CD14-positive monocyte (primary cell): Measurements from ENCODE around the gene MEA1. TPM values are rescaled to one million over a fixed set of nuclear protein-coding genes. Genes with fewer than 3 reads are reported as not detected.

Experiments
- DNase-seq, 3 donors: peaks; one replicate each; pipeline ENCODE4 v3.0.0-alpha.2; 2011 to 2022
- H2AFZ ChIP-seq: 2 replicates; pipeline ENCODE4 v1.6.0; 2012; ENCODE audit warnings: mild to moderate bottlenecking, low read depth, low read length, inconsistent platforms; ENCODE audit not compliant: insufficient read depth, poor library complexity, severe bottlenecking
- H3K27ac ChIP-seq, 2 donors: 1 replicate in 1 of 2; 2 replicates in 1 of 2; pipeline ENCODE4 v1.5.1; 2012 to 2013; ENCODE audit warnings: low read length in 2 of 2, control low read depth in 1 of 2, inconsistent platforms in 1 of 2, low read depth in 1 of 2, mild to moderate bottlenecking in 1 of 2
- H3K27me3 ChIP-seq, 2 donors: one replicate each; pipeline versions ENCODE4 v1.6.0 to v1.6.1; 2011 to 2013; ENCODE audit warnings: low read length in 2 of 2; ENCODE audit not compliant: control insufficient read depth in 2 of 2, insufficient read depth in 2 of 2
- H3K36me3 ChIP-seq, 2 donors: replicated peaks in 1 of 2; 1 replicate in 1 of 2; 2 replicates in 1 of 2; pipeline versions ENCODE4 v1.5.1 to v1.6.1; 2012 to 2013; ENCODE audit warnings: low read length in 2 of 2, control low read depth in 1 of 2, inconsistent platforms in 1 of 2, mild to moderate bottlenecking in 1 of 2; ENCODE audit not compliant: insufficient read depth in 2 of 2, control insufficient read depth in 1 of 2
- H3K4me1 ChIP-seq, 2 donors: 1 replicate in 1 of 2; 2 replicates in 1 of 2; pipeline versions ENCODE4 v1.5.1 to v1.6.1; 2012 to 2013; ENCODE audit warnings: low read length in 2 of 2, control low read depth in 1 of 2, inconsistent platforms in 1 of 2, mild to moderate bottlenecking in 1 of 2, moderate library complexity in 1 of 2; ENCODE audit not compliant: insufficient read depth in 2 of 2, control insufficient read depth in 1 of 2
- H3K4me2 ChIP-seq: replicated peaks from 2 replicates; pipeline ENCODE3; 2012; ENCODE audit warnings: low read length, moderate library complexity, mild to moderate bottlenecking; ENCODE audit not compliant: poor library complexity, severe bottlenecking; ENCODE audit errors: extremely low read depth
- H3K4me3 ChIP-seq, 3 experiments: fragments of 200-600 bp in 1 of 3; sonication (generic) in 1 of 3; replicated peaks in 1 of 3; 1 replicate in 2 of 3; 2 replicates in 1 of 3; pipeline ENCODE4 v1.5.1; 2011 to 2013; ENCODE audit warnings: low read length in 3 of 3, mild to moderate bottlenecking in 3 of 3, control low read depth in 2 of 3, low read depth in 2 of 3, inconsistent platforms in 1 of 3, moderate library complexity in 1 of 3
- H3K79me2 ChIP-seq: 2 replicates; pipeline ENCODE4 v1.6.0; 2012; ENCODE audit warnings: mild to moderate bottlenecking, control low read depth, inconsistent platforms, low read length, moderate library complexity; ENCODE audit not compliant: insufficient read depth
- H3K9ac ChIP-seq: 2 replicates; pipeline ENCODE4 v1.6.0; 2017; ENCODE audit warnings: low read length, mild to moderate bottlenecking; ENCODE audit not compliant: insufficient read depth, poor library complexity, severe bottlenecking
- H3K9me3 ChIP-seq, 2 donors: replicated peaks in 1 of 2; 1 replicate in 1 of 2; 2 replicates in 1 of 2; pipeline versions ENCODE4 v1.5.1 to v1.6.1; 2012 to 2013; ENCODE audit warnings: low read length in 2 of 2, control low read depth in 1 of 2; ENCODE audit not compliant: control insufficient read depth in 1 of 2, insufficient read depth in 1 of 2
- H4K20me1 ChIP-seq: 2 replicates; pipeline ENCODE4 v1.6.0; 2012; ENCODE audit warnings: mild to moderate bottlenecking, low read length, control low read depth, moderate library complexity; ENCODE audit not compliant: insufficient read depth
- H3K27ac Mint-ChIP-seq, 7 donors: one replicate each; pipeline ENCODE4 v1.8.0; 2020; ENCODE audit warnings: mild to moderate bottlenecking in 7 of 7, mixed read lengths in 7 of 7, moderate library complexity in 6 of 7, inconsistent platforms in 2 of 7
- H3K27me3 Mint-ChIP-seq, 3 donors: one replicate each; pipeline ENCODE4 v1.8.0; 2021 to 2022; ENCODE audit warnings: low read depth in 3 of 3, mild to moderate bottlenecking in 3 of 3, mixed read lengths in 3 of 3, moderate library complexity in 3 of 3, inconsistent platforms in 1 of 3
- H3K36me3 Mint-ChIP-seq, 2 donors: one replicate each; pipeline ENCODE4 v1.8.0; 2020; ENCODE audit warnings: mixed read lengths in 2 of 2, inconsistent platforms in 1 of 2, mild to moderate bottlenecking in 1 of 2
- H3K4me1 Mint-ChIP-seq: one replicate; pipeline ENCODE4 v1.8.0; 2020; ENCODE audit warnings: mild to moderate bottlenecking, mixed read lengths
- H3K4me3 Mint-ChIP-seq, 2 donors: one replicate each; pipeline ENCODE4 v1.8.0; 2020; ENCODE audit warnings: mild to moderate bottlenecking in 2 of 2, mixed read lengths in 2 of 2, moderate library complexity in 1 of 2
- H3K9me3 Mint-ChIP-seq, 7 donors: one replicate each; pipeline ENCODE4 v1.8.0; 2020 to 2022; ENCODE audit warnings: mixed read lengths in 7 of 7, mild to moderate bottlenecking in 6 of 7, moderate library complexity in 6 of 7, inconsistent platforms in 2 of 7
- CTCF ChIP-seq: fragments of 200-600 bp; IDR thresholded peaks from one replicate; pipeline ENCODE4 v1.8.0; 2022; ENCODE audit warnings: antibody characterized with exemption, mild to moderate bottlenecking
- WGBS: methylation state at CpG from one replicate; pipeline ENCODE4 v1.1.5; 2013; ENCODE audit warnings: missing lambda C conversion rate; ENCODE audit not compliant: insufficient coverage; 5-methylcytosine and 5-hydroxymethylcytosine counted together
- intact Hi-C, 2 donors: fragments of 100-400 bp; cut with micrococcal nuclease; formaldehyde crosslinking; loops; one replicate each; pipeline versions ENCODE4 v1.15.0 to v1.15.1; 2023
- polyA plus RNA-seq, 3 donors: library from polyadenylated mRNA; depleted of rRNA in 1 of 3; unstranded in 2 of 3; stranded (reverse) in 1 of 3; fragments of 300-500 nt in 2 of 3; fragments of >200 nt in 1 of 3; fragmentation: Illumina TruSeq in 2 of 3; gene quantifications; 1 replicate in 2 of 3; 2 replicates in 1 of 3; pipeline ENCODE4 v1.2.3, GENCODE V29; 2012 to 2021

MEA1 gene
- polyA plus RNA-seq, 3 donors, result 31.0 to 59.6 (median 58.8) TPM

GRCh38 chr6:42979523-42980177 is 34.1 kb downstream of the MEA1 start:
- peak overlapping the region; percentile 32 to 93 for H3K27ac ChIP-seq
- peak overlapping the region; percentile 97 for H3K4me2 ChIP-seq
- H4K20me1 ChIP-seq, result peaks cover 6% of the 10 kb centered on the region
- peak overlapping the region; percentile 94 to 96 for H3K4me3 Mint-ChIP-seq
- 30% methylated on average over 7 of the region's 9 CpGs for WGBS
- intact Hi-C loops, result loop anchor here (5.0 kb wide), 3 partner anchors 33 to 47 kb away; partner anchors contain the start of genes KLHDC3 (in 2 of the 2) and MEA1 (in 2 of the 2)
- peaks cover 0 to 8% of the 10 kb centered on the region in 2 donors for H3K36me3 Mint-ChIP-seq
- H3K36me3 ChIP-seq, result no peaks in the 10 kb centered on the region
- H3K9me3 Mint-ChIP-seq, result no peaks in the 10 kb centered on the region
- H2AFZ ChIP-seq, result peak overlapping the region; percentile 99
- TF ChIP-seq CTCF, result no peak
- no peaks in the 10 kb centered on the region for H3K9me3 ChIP-seq
- H3K4me3 ChIP-seq, result peak overlapping the region; percentile 70 to 92 (median 91)
- DNase-seq, result no peak
- no peaks in the 10 kb centered on the region for H3K27me3 ChIP-seq
- peaks cover 29 to 32% of the 10 kb centered on the region in 2 donors for H3K4me1 ChIP-seq
- peak overlapping the region; percentile 89 to 96 (median 93) for H3K27ac Mint-ChIP-seq
- peaks cover 35% of the 10 kb centered on the region for H3K4me1 Mint-ChIP-seq
- peaks cover 35% of the 10 kb centered on the region for H3K79me2 ChIP-seq
- peak overlapping the region; percentile 97 for H3K9ac ChIP-seq
- H3K27me3 Mint-ChIP-seq, result no peaks in the 10 kb centered on the region

GRCh38 chr6:42978839-42979522 is 34.8 kb downstream of the MEA1 start, which contains the start of gene PEX6:
Gene PEX6 (minus strand): TSS chr6:42979181. CDS start chr6:42979150, 31 bp downstream.
- no peaks in the 10 kb centered on the region for H3K27me3 ChIP-seq
- peak; percentile 72 to 84 (median 82) for DNase-seq
- H3K4me3 Mint-ChIP-seq, result peak within 1 kb of the TSS; percentile 94 to 96
- H3K9me3 Mint-ChIP-seq, result no peaks in the 10 kb centered on the region
- peak within 1 kb of the TSS; percentile 97 for H3K9ac ChIP-seq
- H3K9me3 ChIP-seq, result no peaks in the 10 kb centered on the region
- H3K4me1 Mint-ChIP-seq, result peaks cover 35% of the 10 kb centered on the region
- H3K27me3 Mint-ChIP-seq, result no peaks in the 10 kb centered on the region
- no peak for TF ChIP-seq CTCF
- H3K27ac Mint-ChIP-seq, result peak within 1 kb of the TSS; percentile 89 to 96 (median 93)
- peaks cover 0 to under 1% of the 10 kb centered on the region in 2 donors for H3K36me3 ChIP-seq
- H4K20me1 ChIP-seq, result peaks cover 6% of the 10 kb centered on the region
- peaks cover 34% of the 10 kb centered on the region for H3K79me2 ChIP-seq
- H3K4me1 ChIP-seq, result peaks cover 28 to 31% of the 10 kb centered on the region in 2 donors
- intact Hi-C loops, result loop anchor here (5.0 kb wide), 3 partner anchors 33 to 47 kb away; partner anchors contain the start of genes KLHDC3 (in 2 of the 2) and MEA1 (in 2 of the 2)
- H3K4me2 ChIP-seq, result peak within 1 kb of the TSS; percentile 97
- peak within 1 kb of the TSS; percentile 47 to 93 for H3K27ac ChIP-seq
- H3K36me3 Mint-ChIP-seq, result peaks cover 1 to 13% of the 10 kb centered on the region in 2 donors
- under 1% methylated on average over 58 of the region's 59 CpGs for WGBS
- peak within 1 kb of the TSS; percentile 70 to 92 (median 91) for H3K4me3 ChIP-seq
- peak within 1 kb of the TSS; percentile 99 for H2AFZ ChIP-seq
